GM23248 (cell line): ENCODE results near the gene COL13A1. TPM values are rescaled to one million over a fixed set of nuclear protein-coding genes. Genes with fewer than 3 reads are reported as not detected.

Experiments used
- DNase-seq: peaks from one replicate; pipeline ENCODE4 v3.0.0-alpha.2; 2015
- H2AFZ ChIP-seq: fragments of 200-600 bp; sonication (generic); 2 replicates; pipeline ENCODE4 v1.6.1; 2016; ENCODE audit warnings: antibody characterized with exemption
- H3F3A ChIP-seq: fragments of 200-600 bp; sonication (generic); 2 replicates; pipeline ENCODE4 v1.6.1; 2016; ENCODE audit warnings: mild to moderate bottlenecking, antibody characterized with exemption, mixed run types; ENCODE audit not compliant: insufficient read depth
- H3K27ac ChIP-seq: fragments of 200-600 bp; sonication (generic); 2 replicates; pipeline ENCODE4 v1.5.1; 2016; ENCODE audit warnings: mild to moderate bottlenecking
- H3K27me3 ChIP-seq: fragments of 200-600 bp; sonication (generic); replicated peaks from 2 replicates; pipeline ENCODE4 v1.6.1; 2016; ENCODE audit warnings: mild to moderate bottlenecking; ENCODE audit not compliant: insufficient read depth
- H3K36me3 ChIP-seq: fragments of 200-600 bp; sonication (generic); 2 replicates; pipeline ENCODE4 v1.6.1; 2016; ENCODE audit warnings: low read depth, mild to moderate bottlenecking
- H3K4me1 ChIP-seq: fragments of 200-600 bp; sonication (generic); 2 replicates; pipeline ENCODE4 v1.6.1; 2016; ENCODE audit warnings: mild to moderate bottlenecking; ENCODE audit not compliant: insufficient read depth
- H3K4me2 ChIP-seq: fragments of 200-600 bp; sonication (generic); one replicate; pipeline ENCODE4 v1.6.1; 2016; ENCODE audit warnings: mild to moderate bottlenecking; ENCODE audit not compliant: unreplicated experiment
- H3K4me3 ChIP-seq: fragments of 200-600 bp; sonication (generic); 2 replicates; pipeline ENCODE4 v1.5.1; 2016; ENCODE audit warnings: mild to moderate bottlenecking
- H3K79me2 ChIP-seq: fragments of 200-600 bp; sonication (generic); 2 replicates; pipeline ENCODE4 v1.6.1; 2016; ENCODE audit warnings: mild to moderate bottlenecking; ENCODE audit not compliant: insufficient read depth
- H3K9ac ChIP-seq: fragments of 200-600 bp; sonication (generic); 2 replicates; pipeline ENCODE4 v1.6.1; 2016; ENCODE audit warnings: mild to moderate bottlenecking
- H3K9me2 ChIP-seq: fragments of 200-600 bp; sonication (generic); 2 replicates; pipeline ENCODE4 v1.6.1; 2016; ENCODE audit warnings: mixed run types, mild to moderate bottlenecking, moderate library complexity; ENCODE audit not compliant: insufficient read depth
- H3K9me3 ChIP-seq: fragments of 200-600 bp; sonication (generic); one replicate; pipeline ENCODE4 v1.6.1; 2017; ENCODE audit warnings: low read depth
- H4K20me1 ChIP-seq: fragments of 200-600 bp; sonication (generic); 2 replicates; pipeline ENCODE4 v1.6.0; 2016; ENCODE audit not compliant: insufficient read depth
- EZH2 ChIP-seq: fragments of 200-600 bp; sonication (generic); IDR thresholded peaks from 2 replicates; pipeline ENCODE4 v1.6.1; 2018; ENCODE audit warnings: antibody characterized with exemption, mild to moderate bottlenecking; ENCODE audit not compliant: insufficient read depth, poor library complexity, severe bottlenecking
- EZH2phosphoT487 ChIP-seq: fragments of 200-600 bp; sonication (generic); IDR thresholded peaks from 2 replicates; pipeline ENCODE4 v1.6.1; 2018; ENCODE audit warnings: antibody characterized with exemption, moderate library complexity, mild to moderate bottlenecking, low read depth; ENCODE audit not compliant: insufficient read depth
- WGBS, 2 experiments: methylation state at CpG; one replicate each; pipeline ENCODE4 v1.1.6; 2015 to 2017; ENCODE audit warnings: low lambda C conversion rate in 2 of 2, low coverage in 1 of 2; ENCODE audit errors: missing lambda C conversion rate in 2 of 2; 5-methylcytosine and 5-hydroxymethylcytosine counted together
- in situ Hi-C: fragments of 300-500 bp; cut with MboI; formaldehyde crosslinking; loops from 2 replicates; pipeline ENCODE4 v1.15.0; 2020
- polyA plus RNA-seq: library from polyadenylated mRNA; unstranded; fragments of >200 nt; fragmentation: Nextera tagmentation; extraction: Ambion mirVana; gene quantifications from 2 replicates; pipeline ENCODE4 v1.2.1, GENCODE V29; 2016
- total RNA-seq: library from RNA; depleted of rRNA; stranded (reverse); fragments of >200 nt; shearing (Covaris generic); gene quantifications from 2 replicates; pipeline ENCODE4 v1.2.3, GENCODE V29; 2014

COL13A1 gene
- total and polyA plus RNA-seq, 2 experiments from 2014 or later: 12.8 to 17.3 TPM

DNA sequence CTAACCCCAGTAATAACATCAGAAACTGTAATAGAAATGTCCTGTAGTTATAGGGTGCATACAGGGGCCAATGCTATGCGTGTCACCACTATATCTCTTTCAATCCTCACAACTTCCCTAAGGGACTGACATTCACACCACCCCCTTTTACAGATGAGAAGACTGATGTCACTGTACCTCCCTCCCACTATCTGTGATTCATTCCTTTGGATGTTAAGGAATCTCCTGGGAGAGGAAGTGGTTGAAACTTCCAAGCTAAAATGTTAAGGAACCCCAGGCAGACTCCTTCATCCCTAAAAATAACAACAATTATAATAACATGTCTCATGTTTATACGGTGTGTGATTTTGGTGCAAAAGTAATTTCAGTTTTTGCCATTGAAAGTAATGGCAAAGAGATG lies 5.4 kb downstream of the COL13A1 start:
- Histone ChIP-seq H3K27me3 (no peaks in the 10 kb centered on the region), H3K79me2 (peaks cover 41% of the 10 kb centered on the region), H2AFZ (0 out of 2 replicates have a peak overlapping the region, but pooled peaks have one; percentile 11), H3F3A (no peaks in the 10 kb centered on the region), H3K9me3 (no peaks in the 10 kb centered on the region), H4K20me1 (no peaks in the 10 kb centered on the region), H3K9me2 (no peaks in the 10 kb centered on the region), H3K4me1 (peaks cover 12% of the 10 kb centered on the region), H3K36me3 (no peaks in the 10 kb centered on the region), H3K9ac (no peak overlapping the region), H3K4me3 (peak overlapping the region; percentile 8; the same call in 1 of the 2 replicates), H3K4me2 (peak overlapping the region; percentile 58), H3K27ac (no peak overlapping the region)
- no peak for TF ChIP-seq EZH2phosphoT487
- no peak for TF ChIP-seq EZH2
- in situ Hi-C loops: no loop called here
- WGBS, 2 experiments: 21 to 23% methylated on average over 2 of the region's 2 CpGs
- peak; percentile 72 for DNase-seq

GRCh38 chr10:69807696-69808095 lies 6.0 kb downstream of the COL13A1 start:
- Histone ChIP-seq H3K4me2 (peak overlapping the region; percentile 58), H4K20me1 (no peaks in the 10 kb centered on the region), H3K9ac (no peak overlapping the region), H3K79me2 (peaks cover 36% of the 10 kb centered on the region), H3K27me3 (no peaks in the 10 kb centered on the region), H3K4me3 (peak overlapping the region; percentile 8; the same call in 1 of the 2 replicates), H3K9me2 (no peaks in the 10 kb centered on the region), H3K4me1 (peaks cover 12% of the 10 kb centered on the region), H3F3A (no peaks in the 10 kb centered on the region), H3K9me3 (no peaks in the 10 kb centered on the region), H2AFZ (0 out of 2 replicates have a peak overlapping the region, but pooled peaks have one; percentile 11), H3K27ac (no peak overlapping the region), H3K36me3 (no peaks in the 10 kb centered on the region)
- DNase-seq: peak; percentile 48
- TF ChIP-seq EZH2phosphoT487: no peak
- WGBS, 2 experiments: 99 to 100% methylated on average over 2 of the region's 2 CpGs
- in situ Hi-C loops: no loop called here

DNA sequence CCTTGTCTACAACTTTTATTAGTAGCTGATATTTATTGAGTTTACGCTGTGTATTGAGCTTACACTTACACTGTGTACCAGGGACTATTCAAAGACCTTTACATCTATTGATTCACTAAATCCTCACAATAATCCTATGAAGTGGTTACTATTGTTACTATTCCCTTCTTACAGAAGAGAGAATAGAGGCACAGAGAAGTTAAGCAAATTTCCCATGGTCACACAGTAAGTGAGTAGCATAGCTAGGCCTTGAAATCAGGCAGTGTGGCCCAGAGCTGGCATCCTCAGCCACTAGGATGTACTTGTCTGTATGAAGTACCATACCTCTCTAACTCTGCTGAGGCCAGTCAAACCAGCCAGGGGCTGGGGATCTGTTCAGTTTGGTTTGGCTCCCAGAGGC lies 7.6 kb downstream of the COL13A1 start:
- H2AFZ ChIP-seq: no peak overlapping the region
- no peak for DNase-seq
- H4K20me1 ChIP-seq: no peaks in the 10 kb centered on the region
- peaks cover 12% of the 10 kb centered on the region for H3K4me1 ChIP-seq
- no peaks in the 10 kb centered on the region for H3F3A ChIP-seq
- in situ Hi-C loops: no loop called here
- WGBS, 2 experiments: 96 to 100% methylated on average over 1 of the region's 1 CpG
- H3K36me3 ChIP-seq: no peaks in the 10 kb centered on the region
- H3K79me2 ChIP-seq: peaks cover 26% of the 10 kb centered on the region
- no peak overlapping the region for H3K4me2 ChIP-seq
- no peaks in the 10 kb centered on the region for H3K9me2 ChIP-seq
- H3K4me3 ChIP-seq: no peak overlapping the region
- H3K9me3 ChIP-seq: no peaks in the 10 kb centered on the region
- TF ChIP-seq EZH2phosphoT487 (no peak), EZH2 (no peak)
- no peak overlapping the region for H3K27ac ChIP-seq
- H3K27me3 ChIP-seq: no peaks in the 10 kb centered on the region
- H3K9ac ChIP-seq: no peak overlapping the region

DNA sequence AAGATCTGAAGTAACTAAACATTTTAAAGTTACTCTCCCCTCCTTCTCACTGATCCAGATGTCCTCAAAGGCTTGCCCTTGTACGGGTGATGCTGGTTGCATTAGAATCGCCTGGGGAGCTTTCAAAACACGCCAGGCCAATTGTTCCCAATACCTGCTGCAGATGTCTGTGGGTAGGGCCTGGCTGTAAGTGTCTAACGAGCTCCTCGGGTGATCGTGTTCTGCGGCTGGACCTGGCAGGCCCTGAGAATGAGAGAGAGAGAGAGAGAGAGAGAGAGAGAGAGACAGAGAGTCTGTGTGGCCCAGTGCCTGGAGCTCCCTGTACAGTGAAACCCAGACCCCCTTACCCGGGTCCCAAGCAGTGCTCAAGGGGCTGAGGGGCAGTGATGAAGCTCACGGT lies 8.4 kb downstream of the COL13A1 start:
- Histone ChIP-seq H3K36me3 (no peaks in the 10 kb centered on the region), H3K4me3 (no peak overlapping the region), H3K27me3 (no peaks in the 10 kb centered on the region), H4K20me1 (no peaks in the 10 kb centered on the region), H3F3A (no peaks in the 10 kb centered on the region), H3K4me2 (no peak overlapping the region), H2AFZ (no peak overlapping the region), H3K9ac (no peak overlapping the region), H3K9me2 (no peaks in the 10 kb centered on the region), H3K9me3 (no peaks in the 10 kb centered on the region), H3K79me2 (peaks cover 26% of the 10 kb centered on the region), H3K4me1 (peaks cover 12% of the 10 kb centered on the region), H3K27ac (no peak overlapping the region)
- 83 to 89% methylated on average over 9 of the region's 9 CpGs for WGBS, 2 experiments
- in situ Hi-C loops: no loop called here
- TF ChIP-seq EZH2: no peak
- TF ChIP-seq EZH2phosphoT487: no peak
- no peak for DNase-seq
